Left renal pelvis (tissue), 4 donors: ENCODE data around the gene RGSL1. TPM values are rescaled to one million over a fixed set of nuclear protein-coding genes. Genes with fewer than 3 reads are reported as not detected.

Experiments
- DNase-seq, 4 donors: peaks; one replicate each; pipeline ENCODE4 v3.0.0-alpha.2; 2013; ENCODE audit warnings: low read depth in 4 of 4, low spot score in 3 of 4
- polyA plus RNA-seq, 4 donors: library from polyadenylated mRNA; unstranded; fragments of 120-200 nt; gene quantifications; one replicate each; pipeline ENCODE4 v1.2.1, GENCODE V29; 2013; ENCODE audit not compliant: insufficient read length in 4 of 4

RGSL1 gene
- polyA plus RNA-seq, result under 1 TPM in 1 of 4 donors, not detected in 3; 0.20 TPM

DNA sequence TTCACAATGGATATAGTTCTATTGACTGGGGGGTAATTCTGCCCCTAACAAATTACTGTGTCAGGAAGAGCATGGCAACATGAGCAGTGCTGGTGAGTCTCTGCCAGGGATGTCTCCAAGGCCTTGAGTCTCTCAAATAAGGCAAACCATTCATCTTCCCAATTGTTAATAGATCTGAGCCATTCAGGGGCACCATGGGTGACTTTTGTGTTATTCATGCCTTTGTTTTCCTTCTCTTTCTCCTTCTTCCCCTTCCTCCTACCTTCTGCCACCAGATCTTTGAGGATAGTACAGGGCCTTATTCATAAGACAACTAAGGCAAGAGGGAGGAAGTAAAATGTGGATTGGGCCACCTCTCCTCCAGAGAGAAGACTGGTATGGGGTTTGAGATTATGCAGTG lies at the start of gene RGSL1:
Gene RGSL1, plus strand, starts transcription at position 60 of the 400 bp plus-strand sequence. Its CDS starts 20 bp downstream, at position 80.
- DNase-seq, result no peak

DNA sequence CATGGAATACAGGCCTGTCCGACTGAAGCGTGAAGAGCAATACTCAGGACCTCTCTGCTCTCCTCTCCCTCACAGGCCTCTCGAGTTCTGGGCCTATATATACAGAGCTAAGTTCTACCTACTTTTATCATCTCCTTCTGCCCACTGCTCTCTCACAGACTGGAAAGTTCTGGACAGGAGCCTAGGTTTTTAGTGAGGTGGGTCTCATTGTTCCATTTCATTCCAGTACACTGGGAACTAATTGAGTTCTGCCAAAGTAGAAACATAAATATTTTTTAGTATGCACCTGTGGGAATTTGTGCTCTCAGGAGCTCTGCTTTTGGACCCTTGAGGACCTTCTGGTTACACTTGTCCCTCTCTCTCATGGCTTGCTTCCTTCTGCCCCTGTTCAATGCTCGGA lies 49.4 kb upstream of the RGSL1 start, which contains the start of gene TEDDM1:
Gene TEDDM1, minus strand, starts transcription at position 101 of the 400 bp plus-strand sequence. CDS start 182 bp downstream, outside the sequence.
- no peak for DNase-seq

GRCh38 chr1:182404781-182405180 lies 45.2 kb upstream of the RGSL1 start:
- no peak for DNase-seq

GRCh38 chr1:182405578-182405977 lies 44.4 kb upstream of the RGSL1 start:
- no peak for DNase-seq

- DNase-seq, result no peak
Observed at GRCh38 chr1:182406012-182406411, 43.9 kb upstream of the RGSL1 start.

DNA sequence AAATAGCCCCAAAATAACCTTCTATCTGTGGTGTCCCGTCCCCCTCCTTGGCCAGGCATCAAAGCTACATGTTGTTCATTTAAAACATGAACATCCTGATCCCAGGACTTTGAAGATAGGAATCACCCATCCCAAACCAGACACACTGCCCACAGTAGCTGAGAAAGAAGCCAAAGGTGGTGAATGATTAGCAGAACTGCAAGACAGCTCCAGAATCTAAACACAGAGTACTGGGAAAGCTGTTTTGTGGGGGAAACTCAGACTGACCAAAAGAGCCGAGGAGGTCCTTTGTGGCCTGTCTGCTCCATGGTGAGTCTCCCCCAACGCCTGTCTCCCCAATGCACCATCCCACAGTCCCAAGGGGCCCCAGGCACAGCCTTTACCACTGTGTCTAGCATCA lies 42.2 kb upstream of the RGSL1 start:
- no peak for DNase-seq

DNA sequence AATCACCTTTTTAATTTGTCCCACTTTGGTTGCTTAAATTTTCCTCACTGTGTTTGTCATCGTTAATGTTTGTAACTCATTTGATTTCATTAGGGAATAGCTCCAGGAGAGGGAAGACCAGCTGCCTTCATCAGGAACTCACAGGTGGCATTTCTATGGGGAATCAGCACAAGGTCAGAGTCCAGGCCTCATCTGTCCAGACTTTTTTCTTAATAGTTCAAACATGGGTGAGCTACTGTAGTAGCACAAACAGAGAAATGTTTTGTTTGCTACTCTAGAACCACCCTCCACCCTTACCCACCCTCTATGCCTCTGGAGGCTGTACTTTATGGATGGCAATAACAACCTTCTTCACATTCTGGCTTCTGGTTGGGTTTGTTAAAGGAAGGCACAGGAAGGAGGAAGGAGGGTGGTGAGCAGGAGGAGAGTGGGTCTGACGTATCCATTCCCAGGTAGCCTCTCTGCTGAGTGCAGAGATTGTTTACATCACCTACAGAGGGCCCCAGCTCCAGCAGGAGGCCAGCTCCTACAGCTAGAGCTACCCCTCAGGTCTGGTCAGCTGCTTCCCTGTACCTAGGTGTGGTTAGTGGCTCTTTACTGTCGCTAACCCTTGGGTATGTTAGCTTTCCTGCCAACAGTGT lies 41.4 kb upstream of the RGSL1 start:
- no peak for DNase-seq

DNA sequence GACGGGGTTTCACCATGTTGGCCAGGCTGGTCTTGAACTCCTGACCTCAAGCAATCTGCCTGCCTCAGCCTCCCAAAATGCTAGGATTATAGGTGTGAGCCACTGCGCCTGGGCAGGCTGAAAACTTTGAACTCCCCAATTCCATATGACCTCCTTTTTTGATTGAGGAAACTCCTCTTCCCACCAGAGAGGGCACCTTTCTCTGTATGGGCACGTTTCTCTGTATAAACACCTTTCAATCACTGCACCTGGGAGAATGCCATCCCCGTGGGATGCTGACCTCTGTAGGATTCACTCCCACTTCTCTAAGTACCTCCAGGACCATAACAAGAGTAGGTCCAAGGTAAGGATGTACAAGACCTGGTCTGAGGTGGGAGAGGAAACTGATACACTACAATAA lies 39.8 kb upstream of the RGSL1 start:
- no peak for DNase-seq

DNA sequence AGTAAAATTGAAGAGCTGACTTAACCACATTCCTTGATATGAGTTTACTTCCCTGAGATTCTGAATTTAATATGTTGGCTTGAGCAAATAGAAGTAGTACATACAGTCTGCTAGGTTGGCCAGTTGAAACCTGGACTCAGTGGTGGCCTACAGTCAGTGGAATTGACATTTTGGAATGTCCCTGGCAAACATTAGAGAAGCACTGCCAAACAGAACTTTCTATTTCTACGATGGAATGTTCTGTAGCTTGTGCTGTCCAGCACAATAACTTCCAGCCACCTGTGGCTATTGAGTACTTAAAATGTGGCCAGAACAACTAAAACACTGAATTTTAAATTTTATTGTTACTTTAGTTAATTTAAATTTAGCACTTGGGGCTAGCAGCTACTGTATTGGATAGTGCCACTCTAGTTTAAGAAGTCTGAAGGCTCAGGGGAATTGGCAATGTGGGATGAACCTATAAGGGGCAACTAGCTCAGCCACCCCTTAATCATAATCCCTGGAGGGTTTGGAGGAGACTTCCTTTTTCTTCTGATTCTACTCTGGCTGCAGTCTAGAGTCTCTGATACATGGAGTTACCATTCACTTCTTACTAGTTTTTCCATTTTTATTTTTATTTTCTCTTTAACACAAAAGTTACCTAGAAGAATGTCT lies 39.2 kb upstream of the RGSL1 start:
- no peak for DNase-seq

DNA sequence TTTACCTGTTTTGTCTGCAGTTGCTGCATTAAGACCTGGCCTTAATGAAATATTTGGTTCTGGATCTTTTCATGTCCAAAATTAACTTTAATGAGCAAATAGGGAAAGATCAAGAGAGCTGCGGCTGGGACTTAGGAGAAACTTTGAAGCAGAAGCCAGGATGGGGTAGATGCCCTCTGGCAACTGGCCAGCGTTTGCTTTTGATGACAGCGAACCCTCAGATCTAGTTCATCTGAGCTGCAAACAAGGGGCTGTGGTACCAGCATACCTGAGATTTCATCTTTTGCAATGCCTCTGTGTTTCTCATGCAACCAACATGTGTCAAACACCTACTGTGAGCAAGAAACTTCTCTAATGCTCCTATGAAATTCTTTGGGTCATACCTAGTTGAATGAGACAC lies 36.5 kb upstream of the RGSL1 start:
- no peak for DNase-seq

- DNase-seq, result no peak
Observed at GRCh38 chr1:182413969-182414368, 36.0 kb upstream of the RGSL1 start.

GRCh38 chr1:182415789-182416188 lies 34.2 kb upstream of the RGSL1 start:
- DNase-seq, result no peak

- no peak for DNase-seq
Observed at GRCh38 chr1:182426442-182427430, 23.2 kb upstream of the RGSL1 start.

- DNase-seq, result no peak
Observed at GRCh38 chr1:182428043-182428442, 21.9 kb upstream of the RGSL1 start.

DNA sequence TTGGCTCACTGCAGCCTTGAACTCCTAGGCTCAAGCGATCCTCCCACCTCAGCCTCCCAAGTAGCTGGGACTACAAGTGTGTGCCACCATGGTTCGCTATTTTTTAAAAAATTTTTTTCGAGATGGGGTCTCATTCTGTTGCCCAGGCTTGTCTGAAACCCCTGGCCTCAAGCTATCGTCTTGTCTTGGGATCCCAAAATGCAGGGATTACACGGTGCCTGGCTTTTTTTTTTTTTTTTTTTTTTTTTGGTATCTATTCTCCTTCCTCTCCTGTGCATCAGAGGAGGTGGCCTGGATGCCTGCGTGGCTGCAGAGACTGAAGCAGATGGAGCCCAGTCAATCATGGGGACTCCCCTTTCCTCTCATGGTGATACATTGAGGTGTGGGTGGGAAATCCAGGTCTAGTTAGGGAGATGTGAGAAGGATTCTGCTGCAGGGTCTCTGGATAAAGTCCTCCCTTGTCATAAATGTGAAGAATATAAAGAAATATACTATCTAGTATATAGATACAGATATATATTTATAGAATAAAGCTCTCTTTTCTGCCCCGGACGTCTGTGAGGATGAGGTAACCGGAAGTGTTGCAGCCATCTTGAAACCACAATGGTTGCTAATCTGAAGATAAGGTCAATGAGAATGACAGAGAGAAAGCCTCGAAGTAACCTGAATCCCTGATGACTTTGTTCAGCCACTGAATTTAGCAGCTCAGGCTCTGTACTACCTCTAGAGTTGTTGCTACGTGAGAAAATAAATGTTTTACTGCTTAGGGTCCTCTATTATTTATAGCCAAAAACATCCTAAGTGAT lies 19.5 kb upstream of the RGSL1 start:
- no peak for DNase-seq

- DNase-seq, result no peak
Observed at GRCh38 chr1:182431278-182431677, 18.7 kb upstream of the RGSL1 start.

- no peak for DNase-seq
Observed at GRCh38 chr1:182433580-182433979, 16.4 kb upstream of the RGSL1 start.

GRCh38 chr1:182438326-182438725 lies 11.6 kb upstream of the RGSL1 start:
- DNase-seq, result no peak

DNA sequence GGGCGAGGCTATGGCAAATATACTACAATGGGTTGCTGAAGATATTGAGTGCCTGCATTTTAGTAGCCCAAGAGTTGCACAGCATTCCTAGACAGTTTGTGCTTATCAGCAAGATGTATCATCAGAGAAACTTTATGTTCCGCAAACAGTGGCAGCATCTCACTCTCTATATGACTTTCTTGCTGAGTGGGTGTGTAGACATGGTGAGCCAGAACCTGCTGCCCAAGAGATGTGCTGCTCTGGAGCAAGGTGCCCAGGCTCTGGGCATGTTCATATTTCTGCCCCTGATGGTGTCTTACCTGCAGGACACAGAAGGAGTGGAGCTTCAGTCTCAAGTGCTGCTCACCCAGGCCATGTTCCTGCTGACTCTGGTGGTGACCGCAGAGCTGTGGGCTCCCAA lies 8.2 kb upstream of the RGSL1 start:
- no peak for DNase-seq

- DNase-seq, result no peak
Observed at GRCh38 chr1:182442333-182442732, 7.6 kb upstream of the RGSL1 start.
